Osteoblast (primary cell): Measurements from ENCODE around the gene ADIPOR2. TPM values are rescaled to one million over a fixed set of nuclear protein-coding genes. Genes with fewer than 3 reads are reported as not detected.

Experiments
- DNase-seq: peaks from one replicate; pipeline ENCODE4 v3.0.0; 2011; ENCODE audit warnings: low spot score, mixed read lengths; ENCODE audit not compliant: insufficient read length; ENCODE audit errors: missing footprints
- H2AFZ ChIP-seq: 2 replicates; pipeline ENCODE4 v1.6.0; 2011; ENCODE audit warnings: mild to moderate bottlenecking, low read length
- H3K27ac ChIP-seq: 2 replicates; pipeline ENCODE4 v1.5.1; 2011; ENCODE audit warnings: mild to moderate bottlenecking, low read depth, low read length, moderate library complexity
- H3K27me3 ChIP-seq: 2 replicates; pipeline ENCODE4 v1.6.0; 2012; ENCODE audit warnings: mild to moderate bottlenecking, control low read depth, inconsistent platforms, low read length, moderate library complexity; ENCODE audit not compliant: insufficient read depth
- H3K36me3 ChIP-seq: 2 replicates; pipeline ENCODE4 v1.5.1; 2011; ENCODE audit warnings: mild to moderate bottlenecking, low read length, control low read depth, moderate library complexity; ENCODE audit not compliant: insufficient read depth
- H3K4me1 ChIP-seq: 2 replicates; pipeline ENCODE4 v1.5.1; 2011; ENCODE audit warnings: mild to moderate bottlenecking, low read length, control low read depth, moderate library complexity; ENCODE audit not compliant: insufficient read depth
- H3K4me2 ChIP-seq: 2 replicates; pipeline ENCODE4 v1.6.0; 2011; ENCODE audit warnings: mild to moderate bottlenecking, low read length; ENCODE audit not compliant: insufficient read depth
- H3K4me3 ChIP-seq: fragments of 200-600 bp; sonication (generic); 3 replicates; pipeline ENCODE4 v1.5.1; 2012; ENCODE audit warnings: mild to moderate bottlenecking, low read length, inconsistent platforms; ENCODE audit not compliant: insufficient read depth
- H3K79me2 ChIP-seq: 2 replicates; pipeline ENCODE4 v1.6.0; 2012; ENCODE audit warnings: mild to moderate bottlenecking, low read length, control low read depth, inconsistent platforms; ENCODE audit not compliant: insufficient read depth
- H3K9me3 ChIP-seq: 2 replicates; pipeline ENCODE4 v1.5.1; 2011; ENCODE audit warnings: low read depth, low read length, control low read depth
- H4K20me1 ChIP-seq: 2 replicates; pipeline ENCODE4 v1.6.0; 2012; ENCODE audit warnings: mild to moderate bottlenecking, low read length, control low read depth; ENCODE audit not compliant: insufficient read depth
- total RNA-seq: library from RNA; depleted of rRNA; stranded (reverse); fragments of >200 nt; gene quantifications from 2 replicates; pipeline ENCODE4 v1.2.3, GENCODE V29; 2012
- TF ChIP-seq, protein P1 (sequence below): IDR thresholded peaks from 2 replicates; pipeline ENCODE4 v1.5.1; 2011; ENCODE audit warnings: mild to moderate bottlenecking, low read depth, low read length, moderate library complexity; ENCODE audit errors: extremely low read depth

Gene ADIPOR2
- total RNA-seq, 1 donor = 32.2 TPM

- H3K36me3 ChIP-seq = no peaks in the 10 kb centered on the region
- no peak overlapping the region for H3K4me3 ChIP-seq
- H3K79me2 ChIP-seq = no peaks in the 10 kb centered on the region
- TF ChIP-seq, protein P1, sequence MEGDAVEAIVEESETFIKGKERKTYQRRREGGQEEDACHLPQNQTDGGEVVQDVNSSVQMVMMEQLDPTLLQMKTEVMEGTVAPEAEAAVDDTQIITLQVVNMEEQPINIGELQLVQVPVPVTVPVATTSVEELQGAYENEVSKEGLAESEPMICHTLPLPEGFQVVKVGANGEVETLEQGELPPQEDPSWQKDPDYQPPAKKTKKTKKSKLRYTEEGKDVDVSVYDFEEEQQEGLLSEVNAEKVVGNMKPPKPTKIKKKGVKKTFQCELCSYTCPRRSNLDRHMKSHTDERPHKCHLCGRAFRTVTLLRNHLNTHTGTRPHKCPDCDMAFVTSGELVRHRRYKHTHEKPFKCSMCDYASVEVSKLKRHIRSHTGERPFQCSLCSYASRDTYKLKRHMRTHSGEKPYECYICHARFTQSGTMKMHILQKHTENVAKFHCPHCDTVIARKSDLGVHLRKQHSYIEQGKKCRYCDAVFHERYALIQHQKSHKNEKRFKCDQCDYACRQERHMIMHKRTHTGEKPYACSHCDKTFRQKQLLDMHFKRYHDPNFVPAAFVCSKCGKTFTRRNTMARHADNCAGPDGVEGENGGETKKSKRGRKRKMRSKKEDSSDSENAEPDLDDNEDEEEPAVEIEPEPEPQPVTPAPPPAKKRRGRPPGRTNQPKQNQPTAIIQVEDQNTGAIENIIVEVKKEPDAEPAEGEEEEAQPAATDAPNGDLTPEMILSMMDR = peak; percentile 28
- no peak overlapping the region for H3K4me2 ChIP-seq
- H4K20me1 ChIP-seq = no peaks in the 10 kb centered on the region
- DNase-seq = no peak
- no peaks in the 10 kb centered on the region for H3K27me3 ChIP-seq
- H3K9me3 ChIP-seq = no peaks in the 10 kb centered on the region
- no peaks in the 10 kb centered on the region for H3K4me1 ChIP-seq
- H3K27ac ChIP-seq = no peak overlapping the region
- no peak overlapping the region for H2AFZ ChIP-seq
Measured at GRCh38 chr12:1662761-1663439, 28.0 kb upstream of the ADIPOR2 start.

DNA sequence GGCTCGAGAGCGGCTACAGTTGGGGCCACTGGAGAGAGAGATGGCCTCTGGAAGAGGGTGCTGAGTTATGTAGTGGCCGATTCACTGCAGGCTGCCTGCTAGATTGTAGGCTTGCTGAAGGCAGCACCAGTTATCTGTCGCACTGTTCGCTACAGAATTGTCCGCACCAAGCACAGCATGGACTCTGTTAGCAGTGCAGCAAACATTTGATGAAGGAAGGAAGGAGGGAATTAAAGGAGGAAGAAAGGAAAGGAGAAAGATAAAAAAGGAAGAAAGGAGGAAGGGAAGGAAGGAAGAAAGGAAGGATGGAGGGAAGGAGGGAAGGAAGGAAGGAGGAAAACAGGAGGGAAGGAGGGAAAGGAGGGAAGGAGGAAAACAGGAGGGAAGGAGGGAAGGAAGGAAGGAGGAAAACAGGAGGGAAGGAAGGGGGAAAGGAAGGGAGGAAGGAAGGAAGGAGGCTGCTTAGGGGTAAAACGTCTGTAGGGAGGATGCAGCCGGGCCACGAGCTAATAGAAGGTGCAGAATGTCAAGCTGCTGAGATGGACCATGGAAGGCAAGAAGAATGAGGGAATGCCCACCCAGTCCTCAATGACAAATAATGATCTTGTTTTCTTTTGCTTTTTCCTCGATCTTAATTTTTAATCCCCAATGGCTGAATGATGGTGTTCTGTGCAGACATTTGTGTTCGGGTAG is 27.3 kb upstream of the ADIPOR2 start:
- Histone ChIP-seq H3K4me3 (no peak overlapping the region), H3K4me2 (no peak overlapping the region), H2AFZ (no peak overlapping the region), H3K9me3 (no peaks in the 10 kb centered on the region), H4K20me1 (no peaks in the 10 kb centered on the region), H3K4me1 (peaks cover 2% of the 10 kb centered on the region), H3K79me2 (no peaks in the 10 kb centered on the region), H3K27me3 (no peaks in the 10 kb centered on the region), H3K36me3 (no peaks in the 10 kb centered on the region), H3K27ac (no peak overlapping the region)
- DNase-seq = no peak
- TF ChIP-seq, protein P1 = no peak

DNA sequence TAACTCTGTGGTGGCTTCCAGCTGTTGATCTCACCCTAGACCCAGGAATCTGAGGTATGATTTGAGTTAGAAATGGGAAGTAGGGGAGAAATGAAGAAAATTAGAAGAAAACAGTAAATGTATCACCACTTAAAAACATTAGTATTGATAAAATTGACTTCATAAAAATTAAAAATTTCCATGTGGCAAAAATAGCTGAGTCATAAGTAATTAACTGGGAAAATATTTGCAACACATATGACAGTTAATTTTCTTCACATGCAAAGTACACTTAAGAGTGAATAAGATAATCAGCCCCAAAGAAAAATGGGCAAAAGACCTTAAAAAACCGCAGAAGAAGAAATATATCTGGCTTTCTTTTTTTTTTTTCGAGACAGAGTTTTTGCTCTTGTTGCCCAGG is 25.5 kb upstream of the ADIPOR2 start:
- no peaks in the 10 kb centered on the region for H3K36me3 ChIP-seq
- DNase-seq = no peak
- no peaks in the 10 kb centered on the region for H4K20me1 ChIP-seq
- H3K27ac ChIP-seq = no peak overlapping the region
- H2AFZ ChIP-seq = no peak overlapping the region
- no peaks in the 10 kb centered on the region for H3K9me3 ChIP-seq
- no peaks in the 10 kb centered on the region for H3K79me2 ChIP-seq
- H3K4me3 ChIP-seq = no peak overlapping the region
- TF ChIP-seq, protein P1 = no peak
- no peak overlapping the region for H3K4me2 ChIP-seq
- no peaks in the 10 kb centered on the region for H3K27me3 ChIP-seq
- peaks cover 7% of the 10 kb centered on the region for H3K4me1 ChIP-seq

GRCh38 chr12:1666215-1666614 is 24.7 kb upstream of the ADIPOR2 start:
- no peaks in the 10 kb centered on the region for H3K79me2 ChIP-seq
- no peak overlapping the region for H2AFZ ChIP-seq
- H3K27me3 ChIP-seq = no peaks in the 10 kb centered on the region
- H3K4me1 ChIP-seq = peaks cover 7% of the 10 kb centered on the region
- H3K4me3 ChIP-seq = no peak overlapping the region
- H3K36me3 ChIP-seq = no peaks in the 10 kb centered on the region
- H3K4me2 ChIP-seq = no peak overlapping the region
- no peaks in the 10 kb centered on the region for H3K9me3 ChIP-seq
- H3K27ac ChIP-seq = no peak overlapping the region
- TF ChIP-seq, protein P1 = no peak
- H4K20me1 ChIP-seq = no peaks in the 10 kb centered on the region
- DNase-seq = no peak
